RWPE2 (cell line): ENCODE results near the gene OGFR.
"Not testable (repeated sequence)": the region's sequence is repeated elsewhere in the genome, so short reads cannot be mapped to it uniquely, and the experiment has no call there.

Experiments
- ATAC-seq: fragments of 200-7000 bp; cut with Tn5 transposase; 3 replicates; pipeline ENCODE4 v1.9.1; 2021; ENCODE audit warnings: low read depth
- DNase-seq: peaks from one replicate; pipeline ENCODE4 v3.0.0-alpha.2; 2020; ENCODE audit warnings: low spot score
- H3K27ac ChIP-seq: fragments of 450-650 bp; 2 replicates; pipeline ENCODE4 v1.5.1; 2017; ENCODE audit warnings: mild to moderate bottlenecking; ENCODE audit not compliant: poor library complexity, severe bottlenecking
- H3K27me3 ChIP-seq: fragments of 250-450 bp; sonication (Bioruptor Pico); 2 replicates; pipeline ENCODE4 v1.5.1; 2021; ENCODE audit warnings: mild to moderate bottlenecking, moderate library complexity; ENCODE audit not compliant: insufficient read depth, poor library complexity, severe bottlenecking
- H3K36me3 ChIP-seq: fragments of 250-450 bp; sonication (Bioruptor Pico); 2 replicates; pipeline ENCODE4 v1.5.1; 2020; ENCODE audit warnings: low read depth, mild to moderate bottlenecking, moderate library complexity
- H3K4me1 ChIP-seq: fragments of 250-450 bp; sonication (Bioruptor Pico); 2 replicates; pipeline ENCODE4 v1.5.1; 2021; ENCODE audit warnings: mild to moderate bottlenecking, moderate library complexity; ENCODE audit not compliant: insufficient read depth, poor library complexity, severe bottlenecking
- H3K4me3 ChIP-seq: fragments of 250-450 bp; sonication (Bioruptor Pico); 2 replicates; pipeline ENCODE4 v1.5.1; 2021; ENCODE audit warnings: mild to moderate bottlenecking, moderate library complexity; ENCODE audit not compliant: severe bottlenecking
- H3K9me3 ChIP-seq: fragments of 250-450 bp; sonication (Bioruptor Pico); 2 replicates; pipeline ENCODE4 v1.5.1; 2021; ENCODE audit warnings: mild to moderate bottlenecking, moderate library complexity; ENCODE audit not compliant: severe bottlenecking
- CTCF ChIP-seq: fragments of 450-650 bp; IDR thresholded peaks from one replicate; pipeline ENCODE4 v1.5.1; 2017; ENCODE audit warnings: mild to moderate bottlenecking, moderate library complexity; ENCODE audit not compliant: poor library complexity, severe bottlenecking

The OGFR gene

GRCh38 chr20:62846166-62846890 is 41.7 kb downstream of the OGFR start:
- H3K36me3 ChIP-seq = peaks cover 39% of the 10 kb centered on the region
- ATAC-seq = no peak
- no peaks in the 10 kb centered on the region for H3K4me1 ChIP-seq
- TF ChIP-seq CTCF = no peak
- no peaks in the 10 kb centered on the region for H3K27me3 ChIP-seq
- peak; percentile 38 for DNase-seq
- no peak overlapping the region for H3K27ac ChIP-seq
- no peak overlapping the region for H3K4me3 ChIP-seq
- H3K9me3 ChIP-seq = no peaks in the 10 kb centered on the region

- not testable (repeated sequence) for H3K4me1 ChIP-seq, H3K4me3 ChIP-seq, H3K9me3 ChIP-seq, ATAC-seq, H3K27ac ChIP-seq, H3K27me3 ChIP-seq, DNase-seq
- H3K36me3 ChIP-seq = peaks cover 62% of the 10 kb centered on the region
Measured at GRCh38 chr20:62848917-62849316, 44.3 kb downstream of the OGFR start.

GRCh38 chr20:62849431-62849830 is 44.8 kb downstream of the OGFR start:
- Histone ChIP-seq H3K27ac (no peak overlapping the region), H3K4me1 (no peaks in the 10 kb centered on the region), H3K4me3 (no peak overlapping the region), H3K9me3 (no peaks in the 10 kb centered on the region), H3K36me3 (peaks cover 67% of the 10 kb centered on the region), H3K27me3 (no peaks in the 10 kb centered on the region)
- DNase-seq (no peak), ATAC-seq (no peak)
- no peak for TF ChIP-seq CTCF

- no peak overlapping the region for H3K27ac ChIP-seq
- no peak for TF ChIP-seq CTCF
- peaks cover 69% of the 10 kb centered on the region for H3K36me3 ChIP-seq
- H3K4me1 ChIP-seq = no peaks in the 10 kb centered on the region
- no peaks in the 10 kb centered on the region for H3K9me3 ChIP-seq
- ATAC-seq = no peak
- H3K4me3 ChIP-seq = no peak overlapping the region
- H3K27me3 ChIP-seq = no peaks in the 10 kb centered on the region
- no peak for DNase-seq
Measured at GRCh38 chr20:62850333-62850974, 45.8 kb downstream of the OGFR start.

GRCh38 chr20:62852196-62852595 is 47.6 kb downstream of the OGFR start:
- Histone ChIP-seq H3K27ac (no peak overlapping the region), H3K36me3 (peaks cover 75% of the 10 kb centered on the region), H3K4me3 (no peak overlapping the region), H3K27me3 (no peaks in the 10 kb centered on the region), H3K4me1 (peaks cover 5% of the 10 kb centered on the region), H3K9me3 (no peaks in the 10 kb centered on the region)
- ATAC-seq (no peak), DNase-seq (no peak)
- no peak for TF ChIP-seq CTCF
